ENCODE results near the gene ARHGEF19.

The ARHGEF19 gene

DNA sequence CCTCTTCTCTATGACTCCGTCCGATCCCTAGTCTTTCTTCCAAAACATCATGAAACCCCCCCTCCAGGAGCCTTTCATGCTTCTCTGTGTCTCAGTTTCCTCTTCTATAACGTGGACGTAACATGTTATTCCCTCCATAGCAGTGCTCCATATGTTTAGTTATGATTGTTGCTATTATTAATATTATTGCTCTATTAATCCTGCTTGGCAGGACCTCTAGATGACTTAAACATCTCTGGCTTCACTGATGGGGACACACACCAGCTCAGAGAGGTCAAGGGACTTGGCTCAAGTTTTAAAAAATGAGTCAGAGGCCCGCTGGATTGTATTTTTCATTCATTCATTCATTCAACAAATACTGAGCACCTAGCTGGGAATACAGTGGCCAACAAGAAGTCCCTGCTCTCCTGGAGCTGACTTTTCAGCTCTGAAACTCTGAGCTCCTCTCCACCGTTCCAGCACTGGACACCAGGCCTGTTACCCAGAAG lies 24.9 kb upstream of the ARHGEF19 start:
- Mint-ChIP-seq H3K27me3 (no peaks in the 10 kb centered on the region), H3K27ac (peak overlapping the region; percentile 97), H3K4me1 (ENCODE audit: low read depth in 2 of 2) (peaks cover 17% of the 10 kb centered on the region in 2 donors), H3K9me3 (no peaks in the 10 kb centered on the region), H3K4me3 (peak overlapping the region; percentile 88 to 95), H3K36me3 (ENCODE audit: insufficient read depth) (peaks cover 38% of the 10 kb centered on the region)
- ATAC-seq (replicated peaks), result no peak
- no peak for DNase-seq

DNA sequence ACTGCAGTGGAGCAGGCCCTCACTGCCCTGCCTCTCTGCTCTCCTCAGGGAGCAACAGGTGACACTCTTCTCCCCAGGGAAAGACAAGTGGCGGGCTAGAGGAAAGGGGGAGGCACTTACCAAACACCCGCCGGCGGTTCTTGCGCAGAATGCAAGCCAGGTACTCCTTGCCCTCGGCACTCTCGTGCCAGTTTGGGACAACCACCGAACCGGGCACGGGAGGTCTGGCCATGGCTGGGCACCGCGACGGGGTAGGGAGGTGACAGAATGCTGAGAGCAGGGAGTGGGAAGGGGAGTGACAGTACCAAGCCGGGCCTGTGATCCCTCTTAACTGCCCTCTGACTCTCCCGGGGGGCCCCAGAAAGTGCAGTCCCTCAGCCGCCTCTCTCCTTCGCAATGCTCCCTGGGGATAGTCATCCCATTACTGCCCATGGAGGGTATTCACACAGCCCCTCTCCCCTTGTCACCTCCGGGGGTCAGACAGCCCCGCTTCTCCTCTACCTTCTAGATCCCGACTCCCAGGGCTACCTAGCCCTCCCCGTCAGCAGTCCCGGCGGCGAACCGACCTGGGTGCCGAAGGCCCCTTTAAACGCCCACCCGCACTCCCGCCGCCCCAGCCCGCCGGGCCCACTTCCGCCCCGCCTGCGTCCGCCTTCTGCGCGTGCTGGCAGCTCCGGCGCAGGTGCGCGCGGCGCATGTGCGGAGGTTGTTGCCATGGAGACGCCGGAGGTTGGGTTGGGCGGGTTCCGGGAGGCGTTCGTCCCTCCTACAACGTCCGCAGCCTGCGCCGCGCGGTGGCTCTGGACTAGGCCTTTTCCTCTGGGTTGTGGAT lies 24.3 kb upstream of the ARHGEF19 start, which contains the start of gene CPLANE2:
Gene CPLANE2 (minus strand): TSS at position 673 of the 832 bp plus-strand sequence. CDS start 441 bp downstream, at position 232.
- H3K4me1 Mint-ChIP-seq (ENCODE audit: low read depth in 2 of 2), result peaks cover 17% of the 10 kb centered on the region in 2 donors
- DNase-seq, result peak; percentile 95 to 98 (median 96)
- H3K27ac Mint-ChIP-seq, result peak within 1 kb of the TSS; percentile 97
- peak within 1 kb of the TSS; percentile 88 to 95 for H3K4me3 Mint-ChIP-seq
- peaks cover 38% of the 10 kb centered on the region for H3K36me3 Mint-ChIP-seq (ENCODE audit: insufficient read depth)
- H3K9me3 Mint-ChIP-seq, result no peaks in the 10 kb centered on the region
- ATAC-seq (replicated peaks), result peak; percentile 84
- H3K27me3 Mint-ChIP-seq, result no peaks in the 10 kb centered on the region

DNA sequence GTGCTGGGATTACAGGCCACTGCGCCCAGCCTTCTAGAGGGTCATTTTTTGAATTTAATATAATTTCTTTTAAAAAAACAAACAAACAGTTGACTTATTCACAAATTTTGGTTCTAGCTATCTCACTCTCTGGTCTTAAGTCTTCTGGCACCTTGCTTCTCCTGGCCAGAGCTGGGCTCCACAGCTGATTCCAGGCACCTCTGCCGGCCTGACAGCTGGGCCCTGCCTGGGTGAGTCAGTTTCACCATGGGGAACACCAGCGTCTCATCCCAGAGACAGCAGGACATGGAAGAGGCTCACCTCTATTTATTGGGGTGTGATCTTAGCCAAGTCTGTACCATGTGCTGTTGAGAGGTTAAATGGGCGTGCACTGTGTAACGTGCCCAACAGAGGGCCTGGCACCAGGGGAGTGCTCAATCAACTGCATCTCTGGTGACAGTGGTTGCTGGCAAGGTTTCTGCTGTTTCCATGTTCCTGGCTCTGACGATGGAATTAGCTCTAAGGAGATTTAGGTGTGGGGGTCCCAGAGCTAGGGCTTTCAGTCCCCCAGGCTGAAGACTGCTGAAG lies 23.6 kb upstream of the ARHGEF19 start:
- Mint-ChIP-seq H3K9me3 (no peaks in the 10 kb centered on the region), H3K27me3 (no peaks in the 10 kb centered on the region), H3K4me1 (ENCODE audit: low read depth in 2 of 2) (peaks cover 17% of the 10 kb centered on the region in 2 donors), H3K27ac (peak overlapping the region; percentile 97), H3K4me3 (peak overlapping the region; percentile 88 to 95), H3K36me3 (ENCODE audit: insufficient read depth) (peaks cover 38% of the 10 kb centered on the region)
- DNase-seq (peak; percentile 32 to 40 (median 35)), ATAC-seq (replicated peaks) (peak; percentile 61)

DNA sequence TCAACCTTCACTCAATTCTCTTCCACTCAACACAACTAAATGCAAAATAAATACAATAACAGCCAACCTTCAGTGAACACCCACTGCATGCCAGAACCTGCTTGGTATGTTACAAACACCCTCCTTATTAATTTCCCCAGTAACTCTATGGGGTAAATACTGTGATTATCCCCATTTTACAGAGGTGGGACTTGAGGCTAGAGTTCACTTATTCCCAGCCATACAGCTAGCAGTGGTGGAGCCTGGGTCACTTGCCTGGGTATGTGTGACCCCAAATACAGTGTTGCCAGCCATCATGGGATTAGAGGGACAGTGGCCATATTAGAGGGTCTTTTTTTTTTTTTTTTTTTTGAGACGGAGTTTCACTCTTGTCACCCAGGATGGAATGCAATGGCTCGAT lies 22.9 kb upstream of the ARHGEF19 start:
- H3K36me3 Mint-ChIP-seq (ENCODE audit: insufficient read depth), result peaks cover 34% of the 10 kb centered on the region
- peak overlapping the region in 1 of 2 donors; percentile 8 for H3K27ac Mint-ChIP-seq
- H3K4me1 Mint-ChIP-seq (ENCODE audit: low read depth in 2 of 2), result peaks cover 17% of the 10 kb centered on the region in 2 donors
- peak overlapping the region in 1 of 2 donors; percentile 37 for H3K4me3 Mint-ChIP-seq
- H3K9me3 Mint-ChIP-seq, result no peaks in the 10 kb centered on the region
- no peak for ATAC-seq (replicated peaks)
- DNase-seq, result no peak
- no peaks in the 10 kb centered on the region for H3K27me3 Mint-ChIP-seq

DNA sequence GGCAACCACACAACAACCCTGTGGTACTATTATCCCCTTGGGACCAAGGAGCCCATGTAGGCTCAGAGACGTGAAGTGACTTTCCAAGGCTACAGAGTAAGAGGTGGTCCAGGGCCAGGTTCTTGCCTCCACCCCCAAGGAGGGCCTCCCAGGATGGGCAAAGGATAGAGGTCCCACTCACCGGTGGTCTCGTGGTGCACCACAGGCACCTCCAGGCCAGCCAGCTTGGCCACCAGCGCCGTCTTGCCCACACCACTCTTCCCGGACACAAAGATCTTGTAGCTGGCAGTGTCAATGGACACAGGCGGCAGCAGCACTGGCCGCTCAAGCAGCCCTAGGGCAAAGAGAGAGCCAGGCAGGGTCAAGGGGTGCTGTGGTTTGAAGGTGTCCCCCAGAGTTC lies 21.0 kb upstream of the ARHGEF19 start:
- H3K4me1 Mint-ChIP-seq (ENCODE audit: low read depth in 2 of 2), result peaks cover 17% of the 10 kb centered on the region in 2 donors
- H3K27me3 Mint-ChIP-seq, result peaks cover 0 to 9% of the 10 kb centered on the region in 2 donors
- DNase-seq (no peak), ATAC-seq (replicated peaks) (no peak)
- no peak overlapping the region for H3K4me3 Mint-ChIP-seq
- H3K27ac Mint-ChIP-seq, result no peak overlapping the region
- no peaks in the 10 kb centered on the region for H3K9me3 Mint-ChIP-seq
- peaks cover 26% of the 10 kb centered on the region for H3K36me3 Mint-ChIP-seq (ENCODE audit: insufficient read depth)

DNA sequence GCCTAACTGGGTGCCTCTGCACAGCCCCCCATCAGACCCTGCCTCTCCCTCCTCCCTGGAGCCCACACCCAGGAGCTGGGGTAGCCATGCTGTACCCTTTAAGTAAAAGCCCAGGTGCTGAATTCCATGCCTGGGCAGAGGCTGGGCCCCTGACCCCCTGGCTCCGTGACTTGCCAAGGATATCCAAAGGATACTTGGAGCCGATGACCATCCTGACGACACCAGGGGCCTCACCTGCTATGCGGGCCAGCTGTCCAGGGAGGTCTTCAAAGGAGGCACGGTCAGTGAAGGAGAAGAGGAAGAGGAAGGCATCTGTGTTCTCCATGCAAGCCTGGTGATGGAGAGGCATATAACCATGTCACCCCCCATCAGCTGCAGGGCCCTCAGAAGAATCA lies 19.9 kb upstream of the ARHGEF19 start:
- peaks cover 0 to 21% of the 10 kb centered on the region in 2 donors for H3K27me3 Mint-ChIP-seq
- no peaks in the 10 kb centered on the region for H3K9me3 Mint-ChIP-seq
- peaks cover 15 to 16% of the 10 kb centered on the region in 2 donors for H3K4me1 Mint-ChIP-seq (ENCODE audit: low read depth in 2 of 2)
- ATAC-seq (replicated peaks) (no peak), DNase-seq (no peak)
- H3K36me3 Mint-ChIP-seq (ENCODE audit: insufficient read depth), result peaks cover 21% of the 10 kb centered on the region
- H3K27ac Mint-ChIP-seq, result no peak overlapping the region
- no peak overlapping the region for H3K4me3 Mint-ChIP-seq

DNA sequence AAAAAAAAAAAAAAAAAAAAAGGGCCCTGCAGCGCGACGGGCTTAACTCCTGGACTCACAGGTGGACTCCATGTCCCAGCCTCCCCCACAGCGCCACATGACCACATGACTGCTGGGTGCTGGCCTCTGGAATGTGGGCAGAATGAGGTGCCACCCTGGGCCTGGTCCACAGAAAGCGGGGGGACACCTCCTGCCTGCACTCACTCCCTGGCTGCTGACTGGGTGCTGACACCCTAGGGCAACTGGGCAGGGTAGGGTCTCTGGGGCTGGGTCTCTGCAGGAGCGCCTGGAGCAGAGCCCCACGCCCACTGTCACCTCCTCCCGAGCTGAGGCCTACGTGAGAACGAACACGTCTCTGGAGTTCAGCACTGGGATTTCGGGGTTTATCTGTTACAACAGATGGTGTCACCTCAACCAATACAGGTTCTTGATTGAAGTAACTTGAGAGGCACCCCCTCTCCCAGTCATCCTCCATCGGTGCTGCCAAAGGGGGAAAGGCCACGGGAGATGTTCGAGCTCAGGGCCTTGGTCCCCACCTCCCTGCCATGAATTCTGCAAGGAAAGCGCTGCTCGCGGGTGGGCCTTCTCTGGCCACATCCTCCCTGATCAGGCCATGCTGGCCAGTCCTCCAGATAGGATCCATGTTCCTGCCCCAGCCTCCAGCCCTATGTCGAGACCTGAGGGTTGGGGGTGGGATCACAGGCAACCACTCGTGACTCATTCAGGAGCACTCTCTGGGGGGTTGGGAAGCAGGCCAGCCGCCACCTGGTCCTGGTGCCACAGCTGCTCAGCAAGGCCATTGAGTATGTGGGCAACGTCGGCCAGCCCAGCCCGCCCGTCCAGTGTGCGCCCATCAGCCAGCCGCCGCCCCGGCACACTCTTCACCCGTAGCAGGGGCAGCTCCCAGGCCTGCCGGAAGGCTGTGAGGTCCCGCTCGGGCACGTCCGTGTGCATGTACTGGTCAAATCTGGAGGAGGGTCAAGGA lies 19.2 kb upstream of the ARHGEF19 start:
- H3K4me1 Mint-ChIP-seq (ENCODE audit: low read depth in 2 of 2), result peaks cover 10 to 12% of the 10 kb centered on the region in 2 donors
- ATAC-seq (replicated peaks) (no peak), DNase-seq (no peak)
- peaks cover 0 to 25% of the 10 kb centered on the region in 2 donors for H3K27me3 Mint-ChIP-seq
- no peaks in the 10 kb centered on the region for H3K9me3 Mint-ChIP-seq
- no peak overlapping the region for H3K4me3 Mint-ChIP-seq
- no peak overlapping the region for H3K27ac Mint-ChIP-seq
- peaks cover 14% of the 10 kb centered on the region for H3K36me3 Mint-ChIP-seq (ENCODE audit: insufficient read depth)

DNA sequence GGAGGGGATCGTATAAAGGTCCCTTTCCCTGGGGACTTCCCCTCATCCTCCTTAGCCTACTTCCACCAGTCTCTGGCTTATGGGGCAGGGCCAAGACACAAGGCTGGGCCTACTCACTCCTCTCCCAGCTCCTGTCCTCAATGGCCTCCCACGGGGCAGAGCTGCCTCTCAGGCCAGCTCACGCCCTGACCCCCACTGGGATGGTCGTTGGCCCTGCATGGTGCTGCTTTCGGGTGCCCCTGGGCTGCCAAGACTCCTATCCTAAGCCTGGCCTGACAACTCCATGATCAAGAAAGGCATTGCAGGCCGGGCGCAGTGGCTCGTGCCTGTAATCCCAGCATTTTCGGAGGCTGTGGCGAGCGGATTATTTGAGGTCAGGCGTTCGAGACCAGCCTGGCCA lies 18.3 kb upstream of the ARHGEF19 start:
- peaks cover 0 to 34% of the 10 kb centered on the region in 2 donors for H3K27me3 Mint-ChIP-seq
- DNase-seq, result no peak
- no peak overlapping the region for H3K27ac Mint-ChIP-seq
- peaks cover 3 to 6% of the 10 kb centered on the region in 2 donors for H3K4me1 Mint-ChIP-seq (ENCODE audit: low read depth in 2 of 2)
- ATAC-seq (replicated peaks), result no peak
- peaks cover 7% of the 10 kb centered on the region for H3K36me3 Mint-ChIP-seq (ENCODE audit: insufficient read depth)
- no peak overlapping the region for H3K4me3 Mint-ChIP-seq
- H3K9me3 Mint-ChIP-seq, result no peaks in the 10 kb centered on the region

DNA sequence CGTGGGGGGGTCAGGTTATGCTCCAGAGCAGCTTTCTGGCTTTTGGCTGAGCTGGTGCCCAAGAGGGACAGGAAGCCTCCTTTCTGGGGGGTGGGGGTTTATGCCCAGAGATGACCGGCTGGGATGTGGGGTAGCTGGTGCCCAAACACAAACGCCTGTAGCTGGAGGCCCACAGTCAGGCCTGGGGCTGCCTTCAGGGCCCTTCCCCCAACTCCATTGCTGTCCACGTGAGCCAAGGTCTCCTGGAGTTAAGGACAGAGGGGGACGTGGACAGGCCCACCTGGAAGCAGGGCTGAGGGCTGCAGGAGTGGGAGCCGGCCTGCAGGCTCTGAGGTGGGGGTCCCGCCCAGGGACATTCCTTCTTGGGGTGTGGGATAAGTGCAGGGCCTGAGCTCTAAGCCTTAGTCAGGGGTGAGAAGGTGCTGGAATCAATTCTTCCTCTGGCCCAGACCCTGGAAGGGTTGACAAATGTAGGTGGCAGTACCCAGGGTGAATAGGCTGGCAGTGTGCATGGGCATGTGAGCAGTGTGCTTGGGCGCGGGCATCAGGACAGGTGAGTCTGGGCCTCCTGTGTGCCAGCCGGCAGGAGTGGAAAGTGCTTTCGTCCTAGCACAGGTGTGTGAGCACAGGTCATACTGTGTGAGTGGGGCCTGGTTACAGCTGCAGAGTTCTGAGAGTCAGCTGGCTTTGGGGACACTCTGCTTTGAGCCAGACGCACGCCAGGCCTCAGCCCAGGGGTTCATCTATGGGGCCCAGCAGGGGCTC lies 17.7 kb upstream of the ARHGEF19 start:
- Mint-ChIP-seq H3K4me1 (ENCODE audit: low read depth in 2 of 2) (peaks cover 2 to 3% of the 10 kb centered on the region in 2 donors), H3K9me3 (no peaks in the 10 kb centered on the region), H3K27me3 (peaks cover 0 to 35% of the 10 kb centered on the region in 2 donors), H3K4me3 (no peak overlapping the region), H3K36me3 (ENCODE audit: insufficient read depth) (peaks cover 7% of the 10 kb centered on the region), H3K27ac (no peak overlapping the region)
- DNase-seq (no peak), ATAC-seq (replicated peaks) (no peak)

DNA sequence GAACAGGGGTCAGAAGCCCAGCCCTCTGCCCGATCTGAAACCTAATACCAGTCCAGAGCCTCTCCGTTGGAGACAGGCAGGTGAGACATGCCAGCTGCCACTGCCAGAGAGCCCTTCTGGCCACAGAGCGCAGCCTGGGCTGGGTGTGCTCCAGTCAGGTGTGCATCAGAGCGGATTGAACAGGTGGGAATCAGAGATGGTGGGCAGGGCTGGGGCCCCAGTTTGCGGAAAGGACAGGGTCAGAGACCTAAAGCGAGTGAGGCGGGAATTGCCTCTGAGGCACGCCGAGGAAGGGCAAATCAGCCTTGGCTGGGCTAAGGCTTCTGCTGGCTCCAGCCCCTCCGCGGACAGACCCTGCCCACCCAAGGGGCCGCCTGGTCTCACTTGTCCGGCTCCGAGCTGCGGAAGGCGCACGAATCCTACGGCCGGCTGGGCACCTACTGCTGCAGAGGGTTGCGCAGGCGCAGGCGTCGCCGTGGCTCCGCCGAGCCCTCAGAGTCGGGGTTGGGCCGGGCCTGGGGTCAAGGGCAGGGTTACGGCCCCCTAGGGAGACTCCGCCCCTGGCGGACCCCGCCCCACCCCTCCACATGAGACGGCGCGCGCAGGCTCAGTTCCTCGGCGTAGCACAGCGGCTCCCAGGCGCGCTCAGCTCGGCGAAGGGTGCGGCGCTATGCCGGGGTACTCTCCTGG lies 14.2 kb upstream of the ARHGEF19 start:
- peaks cover 7% of the 10 kb centered on the region for H3K36me3 Mint-ChIP-seq (ENCODE audit: insufficient read depth)
- H3K27ac Mint-ChIP-seq, result no peak overlapping the region
- DNase-seq (no peak), ATAC-seq (replicated peaks) (no peak)
- H3K9me3 Mint-ChIP-seq, result no peaks in the 10 kb centered on the region
- peaks cover 0 to 47% of the 10 kb centered on the region in 2 donors for H3K27me3 Mint-ChIP-seq
- peaks cover 0 to 3% of the 10 kb centered on the region in 2 donors for H3K4me1 Mint-ChIP-seq (ENCODE audit: low read depth in 2 of 2)
- H3K4me3 Mint-ChIP-seq, result no peak overlapping the region

DNA sequence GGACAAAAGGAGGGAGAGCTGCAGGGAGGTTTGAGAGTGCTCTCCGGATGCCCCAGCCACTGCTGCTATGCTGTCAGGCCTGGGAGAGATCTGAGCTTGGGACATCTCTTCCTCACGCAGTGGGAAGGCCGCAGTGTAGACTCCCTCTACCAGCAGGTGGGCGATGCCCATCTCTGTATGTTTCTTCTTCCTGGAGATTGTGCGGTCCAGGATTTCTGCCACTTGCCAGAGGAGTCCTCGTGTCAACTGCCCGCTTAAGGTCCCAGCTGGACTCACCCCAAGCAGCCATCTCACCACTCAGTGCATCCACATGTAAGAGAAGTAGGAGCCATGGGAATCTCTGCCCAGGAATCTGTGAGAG lies 13.7 kb upstream of the ARHGEF19 start:
- H3K27me3 Mint-ChIP-seq, result peaks cover 0 to 47% of the 10 kb centered on the region in 2 donors
- DNase-seq, result no peak

DNA sequence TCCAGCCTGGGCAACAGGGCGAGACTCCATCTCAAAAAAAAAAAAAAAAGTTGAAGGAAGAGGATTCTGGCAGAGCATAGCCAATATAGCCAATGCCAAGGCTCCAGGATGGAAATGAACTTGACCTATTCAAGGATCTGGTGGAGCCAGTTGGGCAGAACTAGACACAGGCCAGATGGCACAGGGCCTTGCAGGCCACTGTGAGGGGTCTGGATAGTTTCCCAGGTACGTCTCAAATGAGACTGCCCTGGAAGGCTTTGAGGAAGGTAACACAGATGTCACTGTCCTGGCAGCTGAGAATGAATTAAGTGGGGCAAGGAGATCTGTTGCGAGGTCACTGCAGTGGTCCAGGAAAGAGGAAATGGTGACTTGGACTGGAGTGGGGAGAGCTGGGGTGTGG lies 12.0 kb upstream of the ARHGEF19 start:
- H3K4me1 Mint-ChIP-seq (ENCODE audit: low read depth in 2 of 2), result peaks cover 5 to 9% of the 10 kb centered on the region in 2 donors
- no peak for DNase-seq
- H3K27ac Mint-ChIP-seq, result no peak overlapping the region
- peaks cover 7% of the 10 kb centered on the region for H3K36me3 Mint-ChIP-seq (ENCODE audit: insufficient read depth)
- ATAC-seq (replicated peaks), result no peak
- H3K4me3 Mint-ChIP-seq, result no peak overlapping the region
- H3K9me3 Mint-ChIP-seq, result no peaks in the 10 kb centered on the region
- peaks cover 0 to 47% of the 10 kb centered on the region in 2 donors for H3K27me3 Mint-ChIP-seq

More for the DNA sequence above, 13.7 kb upstream of the ARHGEF19 start:
- Mint-ChIP-seq H3K36me3 (ENCODE audit: insufficient read depth) (peaks cover 7% of the 10 kb centered on the region), H3K27ac (no peak overlapping the region), H3K9me3 (no peaks in the 10 kb centered on the region), H3K4me3 (no peak overlapping the region), H3K4me1 (ENCODE audit: low read depth in 2 of 2) (peaks cover 0 to 3% of the 10 kb centered on the region in 2 donors)
- ATAC-seq (replicated peaks), result no peak

All from effector memory CD8-positive, alpha-beta T cell (primary cell).